IMR-90 (cell line): ENCODE results near the gene GRB10. TPM values are rescaled to one million over a fixed set of nuclear protein-coding genes. Genes with fewer than 3 reads are reported as not detected.

Experiments
- ATAC-seq: fragments of 200-7000 bp; cut with Tn5 transposase; 2 replicates; pipeline ENCODE4 v1.9.1; 2020; ENCODE audit warnings: low read depth, mild to moderate bottlenecking, moderate library complexity
- BruUV-seq: library from RNA; stranded (reverse); fragments of 400-500 nt; replicated peaks from 2 replicates; lab custom pipeline; 2021; lab: Mats Ljungman, UMichigan
- CTCF ChIA-PET: fragments of 300-600 bp; formaldehyde crosslinking; extraction: SDS; loops from one replicate; lab custom pipeline; 2021; ENCODE audit warnings: antibody characterized with exemption; lab: Yijun Ruan, JAX
- POLR2A ChIA-PET: fragments of 300-600 bp; sonication (Branson Sonifier 250); formaldehyde crosslinking; loops from one replicate; lab custom pipeline; 2022; ENCODE audit warnings: antibody characterized with exemption; ENCODE audit not compliant: unreplicated experiment; lab: Charles Lee
- DNase-seq: peaks from one replicate; pipeline ENCODE4 v3.0.0; 2013
- H2AFZ ChIP-seq: replicated peaks from 2 replicates; pipeline ENCODE3; 2013; ENCODE audit warnings: low read length, mild to moderate bottlenecking; ENCODE audit not compliant: poor library complexity
- H2AK5ac ChIP-seq: 2 replicates; pipeline ENCODE4 v1.6.1; 2013; ENCODE audit warnings: low read depth, low read length, inconsistent platforms
- H2AK9ac ChIP-seq: replicated peaks from 2 replicates; pipeline ENCODE3; 2013; ENCODE audit warnings: mild to moderate bottlenecking, low read depth, low read length, moderate library complexity; ENCODE audit not compliant: poor library complexity
- H2BK120ac ChIP-seq: 2 replicates; pipeline ENCODE4 v1.6.1; 2013; ENCODE audit warnings: low read depth, low read length, inconsistent platforms
- H2BK15ac ChIP-seq: 3 replicates; pipeline ENCODE4 v1.6.1; 2013; ENCODE audit warnings: low read depth, low read length, inconsistent platforms
- H2BK20ac ChIP-seq: 2 replicates; pipeline ENCODE4 v1.6.1; 2013; ENCODE audit warnings: low read depth, mild to moderate bottlenecking, inconsistent platforms, low read length, moderate library complexity
- H2BK5ac ChIP-seq: 2 replicates; pipeline ENCODE4 v1.6.1; 2013; ENCODE audit warnings: mild to moderate bottlenecking, low read depth, low read length, inconsistent platforms; ENCODE audit not compliant: poor library complexity, severe bottlenecking
- H3K14ac ChIP-seq: replicated peaks from 2 replicates; pipeline ENCODE4 v1.6.1; 2013; ENCODE audit warnings: low read depth, low read length, inconsistent platforms
- H3K18ac ChIP-seq: 2 replicates; pipeline ENCODE4 v1.6.1; 2013; ENCODE audit warnings: low read depth, low read length, control low read depth
- H3K23ac ChIP-seq: 2 replicates; pipeline ENCODE4 v1.6.1; 2013; ENCODE audit warnings: low read depth, low read length, inconsistent platforms
- H3K27ac ChIP-seq: 2 replicates; pipeline ENCODE4 v1.5.1; 2013; ENCODE audit warnings: mild to moderate bottlenecking, control low read depth, low read length; ENCODE audit not compliant: insufficient read depth
- H3K27me3 ChIP-seq: 2 replicates; pipeline ENCODE4 v1.6.1; 2013; ENCODE audit warnings: low read length; ENCODE audit not compliant: control insufficient read depth, insufficient read depth
- H3K36me3 ChIP-seq: 2 replicates; pipeline ENCODE4 v1.6.1; 2013; ENCODE audit warnings: low read length, mixed read lengths; ENCODE audit not compliant: control insufficient read depth, insufficient read depth
- H3K4ac ChIP-seq: 2 replicates; pipeline ENCODE4 v1.6.1; 2013; ENCODE audit warnings: low read depth, low read length, inconsistent platforms
- H3K4me1 ChIP-seq: 2 replicates; pipeline ENCODE4 v1.6.1; 2013; ENCODE audit warnings: low read length, mixed read lengths; ENCODE audit not compliant: control insufficient read depth, insufficient read depth
- H3K4me2 ChIP-seq: 2 replicates; pipeline ENCODE4 v1.6.1; 2013; ENCODE audit warnings: low read depth, mild to moderate bottlenecking, control low read depth, low read length, moderate library complexity
- H3K4me3 ChIP-seq: 2 replicates; pipeline ENCODE4 v1.5.1; 2013; ENCODE audit warnings: low read depth, mild to moderate bottlenecking, control low read depth, low read length, moderate library complexity; ENCODE audit not compliant: insufficient read depth
- H3K56ac ChIP-seq: 2 replicates; pipeline ENCODE4 v1.6.1; 2013; ENCODE audit warnings: low read length, inconsistent platforms; ENCODE audit not compliant: insufficient read depth; ENCODE audit errors: extremely low read depth
- H3K79me1 ChIP-seq, 2 experiments: 2 replicates each; pipeline ENCODE4 v1.6.1; 2013; ENCODE audit warnings: low read length in 2 of 2, inconsistent platforms in 1 of 2, low read depth in 1 of 2
- H3K9ac ChIP-seq: 2 replicates; pipeline ENCODE4 v1.6.1; 2013; ENCODE audit warnings: low read depth, low read length, control low read depth
- H3K9me1 ChIP-seq: 2 replicates; pipeline ENCODE4 v1.6.1; 2013; ENCODE audit warnings: low read length, inconsistent platforms; ENCODE audit not compliant: insufficient read depth
- H3K9me3 ChIP-seq: 2 replicates; pipeline ENCODE4 v1.6.1; 2013; ENCODE audit warnings: low read length; ENCODE audit not compliant: control insufficient read depth, insufficient read depth
- H4K20me1 ChIP-seq: 2 replicates; pipeline ENCODE4 v1.6.1; 2013; ENCODE audit warnings: low read length, inconsistent platforms; ENCODE audit not compliant: insufficient read depth
- H4K5ac ChIP-seq: 2 replicates; pipeline ENCODE4 v1.6.1; 2013; ENCODE audit warnings: mild to moderate bottlenecking, low read depth, low read length, control low read depth
- H4K8ac ChIP-seq, 2 experiments: 2 replicates each; pipeline ENCODE4 v1.6.1; 2013; ENCODE audit warnings: low read depth in 2 of 2, low read length in 2 of 2, control low read depth in 1 of 2, inconsistent platforms in 1 of 2
- H4K91ac ChIP-seq: 2 replicates; pipeline ENCODE4 v1.6.1; 2013; ENCODE audit warnings: low read depth, low read length, inconsistent platforms; ENCODE audit not compliant: insufficient read depth
- BHLHE40 ChIP-seq: fragments of 150-350 bp; IDR thresholded peaks from 2 replicates; pipeline ENCODE4 v1.6.1; 2016; ENCODE audit warnings: mild to moderate bottlenecking, low read depth, low read length
- CEBPB ChIP-seq: IDR thresholded peaks from 2 replicates; pipeline ENCODE4 v1.6.1; 2012; ENCODE audit warnings: low read depth, low read length, improper control_type of control experiment
- CHD1 ChIP-seq: IDR thresholded peaks from 2 replicates; pipeline ENCODE4 v1.6.1; 2012; ENCODE audit warnings: low read depth, low read length, improper control_type of control experiment
- FOS ChIP-seq: fragments of 150-350 bp; IDR thresholded peaks from 2 replicates; pipeline ENCODE4 v1.6.1; 2016; ENCODE audit warnings: low read depth, low read length
- MAFK ChIP-seq: IDR thresholded peaks from 2 replicates; pipeline ENCODE4 v1.6.1; 2012; ENCODE audit warnings: low read depth, low read length, improper control_type of control experiment
- MAZ ChIP-seq: IDR thresholded peaks from 2 replicates; pipeline ENCODE4 v1.6.1; 2012; ENCODE audit warnings: low read depth, mild to moderate bottlenecking, low read length, improper control_type of control experiment, moderate library complexity, borderline replicate concordance
- MXI1 ChIP-seq: IDR thresholded peaks from 2 replicates; pipeline ENCODE4 v1.6.1; 2012; ENCODE audit warnings: low read depth, mild to moderate bottlenecking, low read length, moderate library complexity, borderline replicate concordance
- NFE2L2 ChIP-seq: fragments of 150-350 bp; IDR thresholded peaks from 2 replicates; pipeline ENCODE4 v1.6.1; 2016; ENCODE audit warnings: low read depth, mild to moderate bottlenecking, low read length
- POLR2A ChIP-seq: IDR thresholded peaks from 2 replicates; pipeline ENCODE4 v1.6.1; 2012; ENCODE audit warnings: mild to moderate bottlenecking, low read depth, low read length
- RAD21 ChIP-seq: IDR thresholded peaks from 2 replicates; pipeline ENCODE4 v1.6.1; 2012; ENCODE audit warnings: low read length, improper control_type of control experiment
- RCOR1 ChIP-seq: IDR thresholded peaks from 2 replicates; pipeline ENCODE4 v1.6.1; 2012; ENCODE audit warnings: mild to moderate bottlenecking, low read length, improper control_type of control experiment; ENCODE audit not compliant: insufficient replicate concordance
- RFX5 ChIP-seq: IDR thresholded peaks from 2 replicates; pipeline ENCODE4 v1.8.0; 2012; ENCODE audit warnings: low read depth, mild to moderate bottlenecking, low read length, moderate library complexity
- SMC3 ChIP-seq: fragments of 150-350 bp; IDR thresholded peaks from 2 replicates; pipeline ENCODE4 v1.6.1; 2016; ENCODE audit warnings: low read depth, mild to moderate bottlenecking, antibody characterized with exemption, low read length, moderate library complexity
- WGBS, 2 experiments: methylation state at CpG; one replicate each; pipeline versions ENCODE4 v1.1.5 to v1.1.7; 2013; ENCODE audit warnings: missing lambda C conversion rate in 2 of 2; ENCODE audit not compliant: insufficient read length in 1 of 2; ENCODE audit errors: extremely low coverage in 2 of 2; 5-methylcytosine and 5-hydroxymethylcytosine counted together
- dilution Hi-C: fragments of 300-500 bp; cut with HindIII; formaldehyde crosslinking; loops from one replicate; pipeline ENCODE4 v1.14.3; 2018; ENCODE audit warnings: low sequenced_read_pairs; ENCODE audit not compliant: unreplicated experiment
- in situ Hi-C: fragments of 300-500 bp; cut with MboI; formaldehyde crosslinking; loops from 3 replicates; pipeline ENCODE4 v1.14.3; 2019; ENCODE audit warnings: low sequenced_read_pairs, inconsistent platforms, mixed read lengths
- intact Hi-C: fragments of 100-400 bp; cut with micrococcal nuclease; formaldehyde crosslinking; loops from 2 replicates; pipeline ENCODE4 v1.10.0; 2022
- polyA plus RNA-seq, 3 experiments: library from polyadenylated mRNA; depleted of rRNA; stranded (reverse); fragments of >200 nt; gene quantifications; 2 replicates each; pipeline ENCODE4 v1.2.3, GENCODE V29; 2012; ENCODE audit warnings: low replicate concordance in 1 of 3
- total RNA-seq: library from RNA; depleted of rRNA; stranded (reverse); fragments of >200 nt; gene quantifications from 2 replicates; pipeline ENCODE4 v1.2.3, GENCODE V29; 2012
- TF ChIP-seq, protein P1 (sequence below): conservative IDR thresholded peaks from 2 replicates; pipeline ENCODE4 v1.5.1; 2012; ENCODE audit warnings: mild to moderate bottlenecking, low read depth, low read length, improper control_type of control experiment
- TF ChIP-seq, protein P2 (sequence below): fragments of 150-350 bp; IDR thresholded peaks from 2 replicates; pipeline ENCODE4 v1.6.1; 2017; ENCODE audit warnings: mild to moderate bottlenecking, antibody characterized with exemption, low read length, low read depth
- TF ChIP-seq, protein P3 (sequence below): fragments of 150-350 bp; IDR thresholded peaks from 2 replicates; pipeline ENCODE4 v1.6.1; 2016; ENCODE audit warnings: low read depth, mild to moderate bottlenecking, low read length, moderate library complexity, borderline replicate concordance

The GRB10 gene
- total and polyA plus RNA-seq, 2 of the 4 experiments (the other 2 are of a cell fraction), result 6.3 to 15.1 TPM

DNA sequence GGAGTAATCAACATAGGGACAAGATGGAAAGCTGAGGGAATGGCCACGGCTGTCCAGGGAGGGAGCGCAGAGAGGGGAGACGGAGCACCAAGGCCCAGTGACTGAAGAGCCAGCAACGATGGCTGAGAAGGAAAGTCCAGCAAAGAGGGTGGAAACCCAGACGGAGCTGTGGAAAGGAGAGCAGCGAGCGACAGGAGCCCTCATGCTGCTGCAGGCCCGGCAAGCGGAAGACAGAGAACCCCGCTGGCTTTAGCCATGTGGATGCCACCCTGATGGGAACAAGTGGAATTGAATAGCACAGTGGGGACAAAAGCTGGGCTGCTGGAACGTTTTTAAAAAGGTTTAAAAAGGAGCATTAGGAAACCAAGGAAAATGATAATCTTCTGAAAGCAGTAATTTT, 134.6 kb downstream of the GRB10 start:
- no peaks in the 10 kb centered on the region for H4K20me1 ChIP-seq
- no peak overlapping the region for H2AK9ac ChIP-seq
- H2BK15ac ChIP-seq, result no peak overlapping the region
- no peak overlapping the region for H2BK20ac ChIP-seq
- no peaks in the 10 kb centered on the region for H3K27me3 ChIP-seq
- peaks cover 4 to 6% of the 10 kb centered on the region in 2 experiments; a peak in 3 of 4 replicates for H3K79me1 ChIP-seq
- in situ Hi-C loops, result no loop called here
- H4K5ac ChIP-seq, result no peak overlapping the region
- no peak overlapping the region for H3K4me3 ChIP-seq
- POLR2A ChIA-PET, result no interaction called here
- WGBS, 2 experiments, result 94% methylated on average over 10 of the region's 11 CpGs; no CpG with 5 or more reads in 1 of the 2 experiments
- H4K8ac ChIP-seq, result no peak overlapping the region
- no peak overlapping the region for H3K23ac ChIP-seq
- H3K4me1 ChIP-seq, result no peaks in the 10 kb centered on the region
- no peak overlapping the region for H2AFZ ChIP-seq
- dilution Hi-C loops, result no loop called here
- no peak overlapping the region for H2AK5ac ChIP-seq
- intact Hi-C loops, result no loop called here
- no peaks in the 10 kb centered on the region; the same call in 1 of the 2 replicates for H3K36me3 ChIP-seq
- H2BK5ac ChIP-seq, result no peak overlapping the region
- no TSS peak for BruUV-seq
- H3K56ac ChIP-seq, result no peak overlapping the region
- no peak overlapping the region for H3K18ac ChIP-seq
- no peak overlapping the region for H3K4ac ChIP-seq
- H3K9me1 ChIP-seq, result peaks cover 2% of the 10 kb centered on the region; the same call in 1 of the 2 replicates
- DNase-seq (no peak), ATAC-seq (no peak)
- CTCF ChIA-PET, result no interaction called here
- H3K27ac ChIP-seq, result no peak overlapping the region
- H4K91ac ChIP-seq, result no peak overlapping the region
- no peak overlapping the region for H3K9ac ChIP-seq
- H3K14ac ChIP-seq, result no peak overlapping the region
- H2BK120ac ChIP-seq, result no peak overlapping the region
- no peak overlapping the region for H3K4me2 ChIP-seq
- TF ChIP-seq POLR2A, result no peak
- TF ChIP-seq, protein P1, sequence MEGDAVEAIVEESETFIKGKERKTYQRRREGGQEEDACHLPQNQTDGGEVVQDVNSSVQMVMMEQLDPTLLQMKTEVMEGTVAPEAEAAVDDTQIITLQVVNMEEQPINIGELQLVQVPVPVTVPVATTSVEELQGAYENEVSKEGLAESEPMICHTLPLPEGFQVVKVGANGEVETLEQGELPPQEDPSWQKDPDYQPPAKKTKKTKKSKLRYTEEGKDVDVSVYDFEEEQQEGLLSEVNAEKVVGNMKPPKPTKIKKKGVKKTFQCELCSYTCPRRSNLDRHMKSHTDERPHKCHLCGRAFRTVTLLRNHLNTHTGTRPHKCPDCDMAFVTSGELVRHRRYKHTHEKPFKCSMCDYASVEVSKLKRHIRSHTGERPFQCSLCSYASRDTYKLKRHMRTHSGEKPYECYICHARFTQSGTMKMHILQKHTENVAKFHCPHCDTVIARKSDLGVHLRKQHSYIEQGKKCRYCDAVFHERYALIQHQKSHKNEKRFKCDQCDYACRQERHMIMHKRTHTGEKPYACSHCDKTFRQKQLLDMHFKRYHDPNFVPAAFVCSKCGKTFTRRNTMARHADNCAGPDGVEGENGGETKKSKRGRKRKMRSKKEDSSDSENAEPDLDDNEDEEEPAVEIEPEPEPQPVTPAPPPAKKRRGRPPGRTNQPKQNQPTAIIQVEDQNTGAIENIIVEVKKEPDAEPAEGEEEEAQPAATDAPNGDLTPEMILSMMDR, result no peak
- TF ChIP-seq RCOR1, result no peak
- TF ChIP-seq, protein P2, sequence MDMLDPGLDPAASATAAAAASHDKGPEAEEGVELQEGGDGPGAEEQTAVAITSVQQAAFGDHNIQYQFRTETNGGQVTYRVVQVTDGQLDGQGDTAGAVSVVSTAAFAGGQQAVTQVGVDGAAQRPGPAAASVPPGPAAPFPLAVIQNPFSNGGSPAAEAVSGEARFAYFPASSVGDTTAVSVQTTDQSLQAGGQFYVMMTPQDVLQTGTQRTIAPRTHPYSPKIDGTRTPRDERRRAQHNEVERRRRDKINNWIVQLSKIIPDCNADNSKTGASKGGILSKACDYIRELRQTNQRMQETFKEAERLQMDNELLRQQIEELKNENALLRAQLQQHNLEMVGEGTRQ, result no peak
- no peak for TF ChIP-seq RAD21
- no peak for TF ChIP-seq FOS
- TF ChIP-seq MXI1, result no peak
- TF ChIP-seq MAFK, result no peak
- no peak for TF ChIP-seq NFE2L2
- TF ChIP-seq RFX5, result no peak
- no peak for TF ChIP-seq MAZ
- no peak for TF ChIP-seq SMC3
- TF ChIP-seq CEBPB, result no peak
- TF ChIP-seq BHLHE40, result no peak
- TF ChIP-seq CHD1, result no peak
- TF ChIP-seq, protein P3, sequence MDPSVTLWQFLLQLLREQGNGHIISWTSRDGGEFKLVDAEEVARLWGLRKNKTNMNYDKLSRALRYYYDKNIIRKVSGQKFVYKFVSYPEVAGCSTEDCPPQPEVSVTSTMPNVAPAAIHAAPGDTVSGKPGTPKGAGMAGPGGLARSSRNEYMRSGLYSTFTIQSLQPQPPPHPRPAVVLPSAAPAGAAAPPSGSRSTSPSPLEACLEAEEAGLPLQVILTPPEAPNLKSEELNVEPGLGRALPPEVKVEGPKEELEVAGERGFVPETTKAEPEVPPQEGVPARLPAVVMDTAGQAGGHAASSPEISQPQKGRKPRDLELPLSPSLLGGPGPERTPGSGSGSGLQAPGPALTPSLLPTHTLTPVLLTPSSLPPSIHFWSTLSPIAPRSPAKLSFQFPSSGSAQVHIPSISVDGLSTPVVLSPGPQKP, result no peak
- H3K9me3 ChIP-seq, result no peaks in the 10 kb centered on the region
